HEK293 (cell line): ENCODE data around the gene RPS26.

Source experiments
- CTCF ChIA-PET: fragments of 350-600 bp; formaldehyde crosslinking; extraction: SDS; loops from one replicate; lab custom pipeline; 2021; ENCODE audit warnings: antibody characterized with exemption; lab: Yijun Ruan, JAX
- POLR2A ChIA-PET: fragments of 300-600 bp; formaldehyde crosslinking; extraction: SDS; loops from one replicate; lab custom pipeline; 2020; ENCODE audit warnings: antibody characterized with exemption, inconsistent platforms; lab: Yijun Ruan, JAX
- H3K27ac ChIP-seq: fragments of 200-500 bp; sonication (Bioruptor generic); 2 replicates; pipeline ENCODE4 v1.5.1; 2014; ENCODE audit warnings: low read depth, low read length, control low read depth, inconsistent platforms; ENCODE audit errors: extremely low read depth
- H3K36me3 ChIP-seq, 2 experiments: fragments of 200-500 bp in 1 of 2; sonication (Bioruptor generic) in 1 of 2; 1 replicate in 1 of 2; 2 replicates in 1 of 2; pipeline ENCODE4 v1.5.1; 2014 to 2017; ENCODE audit warnings: inconsistent platforms in 2 of 2, low read length in 2 of 2; ENCODE audit not compliant: control insufficient read depth in 2 of 2, insufficient read depth in 1 of 2
- H3K4me1 ChIP-seq: fragments of 200-500 bp; sonication (Bioruptor generic); 2 replicates; pipeline ENCODE4 v1.5.1; 2014; ENCODE audit warnings: mild to moderate bottlenecking, low read length, inconsistent platforms; ENCODE audit not compliant: control insufficient read depth, insufficient read depth
- H3K4me3 ChIP-seq: 2 replicates; pipeline ENCODE4 v1.5.1; 2011; ENCODE audit warnings: low read depth, mild to moderate bottlenecking, control low read depth, low read length, moderate library complexity
- H3K9me3 ChIP-seq: fragments of 200-500 bp; sonication (Bioruptor generic); 2 replicates; pipeline ENCODE4 v1.5.1; 2014; ENCODE audit warnings: low read depth, low read length, inconsistent platforms; ENCODE audit not compliant: control insufficient read depth, insufficient read depth
- GLIS2 ChIP-seq: fragments of 450-650 bp; formaldehyde crosslinking; IDR thresholded peaks from 2 replicates; pipeline ENCODE4 v1.5.1; 2016; ENCODE audit warnings: missing biosample characterization, missing genetic modification characterization
- OSR2 ChIP-seq: fragments of 450-650 bp; formaldehyde crosslinking; IDR thresholded peaks from 2 replicates; pipeline ENCODE4 v1.5.1; 2016; ENCODE audit warnings: missing biosample characterization, missing genetic modification characterization
- SCRT1 ChIP-seq: fragments of 450-650 bp; formaldehyde crosslinking; IDR thresholded peaks from 2 replicates; pipeline ENCODE4 v1.5.1; 2016; ENCODE audit warnings: missing biosample characterization, missing genetic modification characterization, borderline replicate concordance
- SCRT2 ChIP-seq: fragments of 450-650 bp; formaldehyde crosslinking; IDR thresholded peaks from 2 replicates; pipeline ENCODE4 v1.5.1; 2016; ENCODE audit warnings: missing biosample characterization, missing genetic modification characterization
- ZBTB48 ChIP-seq: fragments of 450-650 bp; formaldehyde crosslinking; IDR thresholded peaks from 2 replicates; pipeline ENCODE4 v1.5.1; 2016; ENCODE audit warnings: missing biosample characterization, missing genetic modification characterization
- ZEB2 ChIP-seq: fragments of 450-650 bp; formaldehyde crosslinking; IDR thresholded peaks from 2 replicates; pipeline ENCODE4 v1.5.1; 2016; ENCODE audit warnings: missing biosample characterization, missing genetic modification characterization
- ZNF24 ChIP-seq: fragments of 450-650 bp; formaldehyde crosslinking; IDR thresholded peaks from 2 replicates; pipeline ENCODE4 v1.5.1; 2016; ENCODE audit warnings: missing biosample characterization, missing genetic modification characterization
- ZNF366 ChIP-seq: fragments of 450-650 bp; formaldehyde crosslinking; conservative IDR thresholded peaks from 2 replicates; pipeline ENCODE4 v1.5.1; 2016; ENCODE audit warnings: missing biosample characterization, missing genetic modification characterization
- ZNF530 ChIP-seq: fragments of 450-650 bp; formaldehyde crosslinking; IDR thresholded peaks from 2 replicates; pipeline ENCODE4 v1.5.1; 2016; ENCODE audit warnings: low read depth, missing biosample characterization, missing genetic modification characterization
- ZNF600 ChIP-seq: fragments of 450-650 bp; formaldehyde crosslinking; IDR thresholded peaks from 2 replicates; pipeline ENCODE4 v1.5.1; 2016; ENCODE audit warnings: missing biosample characterization, missing genetic modification characterization
- ZNF624 ChIP-seq: fragments of 450-650 bp; formaldehyde crosslinking; IDR thresholded peaks from 2 replicates; pipeline ENCODE4 v1.5.1; 2017; ENCODE audit warnings: missing biosample characterization, missing genetic modification characterization
- TF ChIP-seq, protein P1 (sequence below): fragments of 450-650 bp; formaldehyde crosslinking; conservative IDR thresholded peaks from 2 replicates; pipeline ENCODE4 v1.5.1; 2016; ENCODE audit warnings: low read depth, missing biosample characterization, missing genetic modification characterization
- TF ChIP-seq, protein P2 (sequence below): fragments of 450-650 bp; formaldehyde crosslinking; IDR thresholded peaks from 2 replicates; pipeline ENCODE4 v1.5.1; 2016; ENCODE audit warnings: missing biosample characterization, missing genetic modification characterization
- TF ChIP-seq, protein P3 (sequence below): fragments of 450-650 bp; formaldehyde crosslinking; IDR thresholded peaks from 2 replicates; pipeline ENCODE4 v1.5.1; 2016; ENCODE audit warnings: missing biosample characterization, missing genetic modification characterization

Gene RPS26

DNA sequence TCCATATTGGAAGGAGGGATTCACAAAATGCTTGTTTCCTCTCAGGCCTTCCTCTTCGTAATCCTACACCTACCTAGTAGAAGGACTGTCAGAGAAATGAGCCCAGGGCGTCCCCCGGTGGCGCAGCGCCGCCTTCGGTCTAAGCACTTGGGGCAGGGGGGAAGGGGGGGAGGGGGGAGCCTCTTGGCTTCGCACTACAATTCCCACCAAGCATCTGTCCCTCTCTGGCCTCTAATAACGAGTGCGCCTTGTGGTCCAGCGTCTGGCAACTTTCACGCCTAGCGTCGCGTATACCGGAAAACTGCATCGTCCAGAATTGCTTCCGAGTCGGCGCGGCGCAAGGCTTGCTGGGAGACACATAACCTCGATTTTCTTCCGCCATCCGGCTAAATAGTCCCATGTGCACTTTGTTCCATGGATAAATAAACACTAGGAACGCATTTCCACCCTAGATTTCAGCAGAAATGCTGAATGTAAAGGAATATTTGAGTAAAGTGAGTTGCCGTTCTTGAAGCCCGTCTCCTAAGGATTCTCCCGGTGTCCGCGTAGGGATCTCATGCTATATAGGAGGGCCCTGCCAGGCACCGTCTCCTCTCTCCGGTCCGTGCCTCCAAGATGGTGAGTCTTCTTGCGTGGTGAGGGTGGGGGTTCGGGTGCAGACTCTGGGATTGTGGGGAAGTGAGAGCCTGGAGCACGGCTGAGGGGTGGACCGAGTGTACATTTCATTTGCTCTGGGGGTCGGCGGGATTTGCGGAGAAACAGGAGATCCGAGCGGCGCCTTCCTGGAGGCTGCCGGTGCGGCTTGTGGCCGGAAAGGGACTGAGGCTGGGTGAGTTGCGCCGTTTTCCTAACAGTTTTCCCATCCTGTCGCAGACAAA lies at the start of gene RPS26 (continued):
- TF ChIP-seq, protein P1, sequence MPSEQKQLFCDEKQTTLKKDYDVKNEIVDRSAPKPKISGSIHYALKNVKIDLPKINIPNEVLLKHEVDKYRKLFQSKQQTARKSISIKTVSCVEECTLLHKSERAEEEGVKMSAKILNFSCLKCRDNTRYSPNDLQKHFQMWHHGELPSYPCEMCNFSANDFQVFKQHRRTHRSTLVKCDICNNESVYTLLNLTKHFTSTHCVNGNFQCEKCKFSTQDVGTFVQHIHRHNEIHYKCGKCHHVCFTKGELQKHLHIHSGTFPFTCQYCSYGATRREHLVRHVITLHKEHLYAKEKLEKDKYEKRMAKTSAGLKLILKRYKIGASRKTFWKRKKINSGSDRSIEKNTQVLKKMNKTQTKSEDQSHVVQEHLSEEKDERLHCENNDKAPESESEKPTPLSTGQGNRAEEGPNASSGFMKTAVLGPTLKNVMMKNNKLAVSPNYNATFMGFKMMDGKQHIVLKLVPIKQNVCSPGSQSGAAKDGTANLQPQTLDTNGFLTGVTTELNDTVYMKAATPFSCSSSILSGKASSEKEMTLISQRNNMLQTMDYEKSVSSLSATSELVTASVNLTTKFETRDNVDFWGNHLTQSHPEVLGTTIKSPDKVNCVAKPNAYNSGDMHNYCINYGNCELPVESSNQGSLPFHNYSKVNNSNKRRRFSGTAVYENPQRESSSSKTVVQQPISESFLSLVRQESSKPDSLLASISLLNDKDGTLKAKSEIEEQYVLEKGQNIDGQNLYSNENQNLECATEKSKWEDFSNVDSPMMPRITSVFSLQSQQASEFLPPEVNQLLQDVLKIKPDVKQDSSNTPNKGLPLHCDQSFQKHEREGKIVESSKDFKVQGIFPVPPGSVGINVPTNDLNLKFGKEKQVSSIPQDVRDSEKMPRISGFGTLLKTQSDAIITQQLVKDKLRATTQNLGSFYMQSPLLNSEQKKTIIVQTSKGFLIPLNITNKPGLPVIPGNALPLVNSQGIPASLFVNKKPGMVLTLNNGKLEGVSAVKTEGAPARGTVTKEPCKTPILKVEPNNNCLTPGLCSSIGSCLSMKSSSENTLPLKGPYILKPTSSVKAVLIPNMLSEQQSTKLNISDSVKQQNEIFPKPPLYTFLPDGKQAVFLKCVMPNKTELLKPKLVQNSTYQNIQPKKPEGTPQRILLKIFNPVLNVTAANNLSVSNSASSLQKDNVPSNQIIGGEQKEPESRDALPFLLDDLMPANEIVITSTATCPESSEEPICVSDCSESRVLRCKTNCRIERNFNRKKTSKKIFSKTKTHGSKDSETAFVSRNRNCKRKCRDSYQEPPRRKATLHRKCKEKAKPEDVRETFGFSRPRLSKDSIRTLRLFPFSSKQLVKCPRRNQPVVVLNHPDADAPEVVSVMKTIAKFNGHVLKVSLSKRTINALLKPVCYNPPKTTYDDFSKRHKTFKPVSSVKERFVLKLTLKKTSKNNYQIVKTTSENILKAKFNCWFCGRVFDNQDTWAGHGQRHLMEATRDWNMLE, result peak; percentile 99
- peak; percentile 98 for TF ChIP-seq ZBTB48 (tag by site-specific recombination)

DNA sequence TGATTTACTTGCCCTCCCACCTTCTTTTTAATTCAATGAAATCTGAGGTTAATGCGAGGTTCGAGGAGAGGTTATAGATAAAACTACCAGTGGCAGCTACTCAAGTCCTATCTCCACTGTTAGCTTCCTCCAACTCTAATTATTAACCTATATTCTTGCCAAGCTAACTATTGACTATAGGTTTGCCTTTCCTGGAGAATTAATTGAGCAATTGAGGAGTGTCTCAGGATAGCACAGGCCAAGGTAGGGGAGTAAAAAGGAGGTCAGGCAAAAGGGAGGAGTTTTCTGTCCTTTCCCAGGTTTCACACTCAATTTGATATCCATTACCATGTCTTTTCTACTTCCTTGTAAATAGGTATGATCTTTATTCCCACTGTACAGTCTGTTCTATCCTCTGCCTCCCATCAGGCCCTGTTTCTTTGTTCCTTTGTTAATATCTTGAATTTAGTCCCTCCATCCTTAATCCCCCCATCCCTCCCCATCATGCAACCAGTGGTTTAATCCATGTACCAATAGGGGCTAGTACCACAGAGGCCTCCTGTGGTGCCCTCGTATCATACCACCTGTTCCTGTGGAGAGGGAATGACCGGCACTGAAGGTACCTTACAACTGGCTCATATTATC lies 48.4 kb upstream of the RPS26 start:
- H3K27ac ChIP-seq, result no peak overlapping the region
- no peak overlapping the region for H3K4me3 ChIP-seq
- peaks cover 45 to 69% of the 10 kb centered on the region in 2 experiments for H3K36me3 ChIP-seq
- H3K4me1 ChIP-seq, result no peaks in the 10 kb centered on the region; the same call in 1 of the 2 replicates
- ChIA-PET POLR2A (interaction anchor here (0.9 to 1.0 kb wide), 2 partner anchors 9 to 19 kb away, joined by 3 to 4 read pairs; partner anchors contain the start of gene RAB5B), CTCF (interaction anchor here (0.7 to 2.4 kb wide), 4 partner anchors 20 to 128 kb away, joined by 3 to 11 read pairs (median 4); partner anchors contain the start of gene RAB5B)
- TF ChIP-seq, protein P2, sequence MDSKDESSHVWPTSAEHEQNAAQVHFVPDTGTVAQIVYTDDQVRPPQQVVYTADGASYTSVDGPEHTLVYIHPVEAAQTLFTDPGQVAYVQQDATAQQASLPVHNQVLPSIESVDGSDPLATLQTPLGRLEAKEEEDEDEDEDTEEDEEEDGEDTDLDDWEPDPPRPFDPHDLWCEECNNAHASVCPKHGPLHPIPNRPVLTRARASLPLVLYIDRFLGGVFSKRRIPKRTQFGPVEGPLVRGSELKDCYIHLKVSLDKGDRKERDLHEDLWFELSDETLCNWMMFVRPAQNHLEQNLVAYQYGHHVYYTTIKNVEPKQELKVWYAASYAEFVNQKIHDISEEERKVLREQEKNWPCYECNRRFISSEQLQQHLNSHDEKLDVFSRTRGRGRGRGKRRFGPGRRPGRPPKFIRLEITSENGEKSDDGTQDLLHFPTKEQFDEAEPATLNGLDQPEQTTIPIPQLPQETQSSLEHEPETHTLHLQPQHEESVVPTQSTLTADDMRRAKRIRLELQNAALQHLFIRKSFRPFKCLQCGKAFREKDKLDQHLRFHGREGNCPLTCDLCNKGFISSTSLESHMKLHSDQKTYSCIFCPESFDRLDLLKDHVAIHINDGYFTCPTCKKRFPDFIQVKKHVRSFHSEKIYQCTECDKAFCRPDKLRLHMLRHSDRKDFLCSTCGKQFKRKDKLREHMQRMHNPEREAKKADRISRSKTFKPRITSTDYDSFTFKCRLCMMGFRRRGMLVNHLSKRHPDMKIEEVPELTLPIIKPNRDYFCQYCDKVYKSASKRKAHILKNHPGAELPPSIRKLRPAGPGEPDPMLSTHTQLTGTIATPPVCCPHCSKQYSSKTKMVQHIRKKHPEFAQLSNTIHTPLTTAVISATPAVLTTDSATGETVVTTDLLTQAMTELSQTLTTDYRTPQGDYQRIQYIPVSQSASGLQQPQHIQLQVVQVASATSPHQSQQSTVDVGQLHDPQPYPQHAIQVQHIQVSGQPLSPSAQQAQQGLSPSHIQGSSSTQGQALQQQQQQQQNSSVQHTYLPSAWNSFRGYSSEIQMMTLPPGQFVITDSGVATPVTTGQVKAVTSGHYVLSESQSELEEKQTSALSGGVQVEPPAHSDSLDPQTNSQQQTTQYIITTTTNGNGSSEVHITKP (tag by site-specific recombination), result peak; percentile 91
- TF ChIP-seq SCRT2 (peak; percentile 56; the same call in 1 of the 2 replicates), ZNF24 (tag by site-specific recombination) (no peak), SCRT1 (0 out of 2 replicates have a peak, but pooled peaks have one; percentile 15), ZNF366 (peak; percentile 43)
- TF ChIP-seq, protein P3, sequence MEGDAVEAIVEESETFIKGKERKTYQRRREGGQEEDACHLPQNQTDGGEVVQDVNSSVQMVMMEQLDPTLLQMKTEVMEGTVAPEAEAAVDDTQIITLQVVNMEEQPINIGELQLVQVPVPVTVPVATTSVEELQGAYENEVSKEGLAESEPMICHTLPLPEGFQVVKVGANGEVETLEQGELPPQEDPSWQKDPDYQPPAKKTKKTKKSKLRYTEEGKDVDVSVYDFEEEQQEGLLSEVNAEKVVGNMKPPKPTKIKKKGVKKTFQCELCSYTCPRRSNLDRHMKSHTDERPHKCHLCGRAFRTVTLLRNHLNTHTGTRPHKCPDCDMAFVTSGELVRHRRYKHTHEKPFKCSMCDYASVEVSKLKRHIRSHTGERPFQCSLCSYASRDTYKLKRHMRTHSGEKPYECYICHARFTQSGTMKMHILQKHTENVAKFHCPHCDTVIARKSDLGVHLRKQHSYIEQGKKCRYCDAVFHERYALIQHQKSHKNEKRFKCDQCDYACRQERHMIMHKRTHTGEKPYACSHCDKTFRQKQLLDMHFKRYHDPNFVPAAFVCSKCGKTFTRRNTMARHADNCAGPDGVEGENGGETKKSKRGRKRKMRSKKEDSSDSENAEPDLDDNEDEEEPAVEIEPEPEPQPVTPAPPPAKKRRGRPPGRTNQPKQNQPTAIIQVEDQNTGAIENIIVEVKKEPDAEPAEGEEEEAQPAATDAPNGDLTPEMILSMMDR (tag by site-specific recombination), result no peak
- no peaks in the 10 kb centered on the region for H3K9me3 ChIP-seq

DNA sequence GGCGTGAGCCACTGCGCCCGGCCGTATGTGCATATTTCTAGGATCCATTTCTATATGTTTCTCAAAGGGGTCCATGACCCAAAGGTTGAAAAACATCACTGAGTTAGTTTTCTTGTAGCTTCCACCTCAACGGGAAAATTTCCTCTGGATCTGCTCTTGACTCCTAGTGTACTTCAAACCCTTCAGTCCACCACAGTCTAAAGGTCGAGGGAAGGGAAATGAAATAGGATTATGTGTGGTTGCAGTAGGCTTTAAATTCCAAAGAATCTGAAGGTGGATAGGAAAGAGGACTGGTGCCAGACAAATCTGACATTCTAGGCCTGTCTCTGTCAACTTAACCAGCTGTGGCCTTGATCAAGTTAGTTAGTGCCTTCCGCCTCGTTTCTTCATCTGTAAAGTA lies 46.4 kb upstream of the RPS26 start:
- CTCF ChIA-PET, result interaction anchor here (0.5 to 4.8 kb wide), 34 partner anchors 9 to 1670 kb away, joined by 3 to 46 read pairs (median 6); partner anchors contain the start of genes RAB5B, RPL41 and ZC3H10
- no peaks in the 10 kb centered on the region; the same call in 1 of the 2 replicates for H3K4me1 ChIP-seq
- H3K9me3 ChIP-seq, result no peaks in the 10 kb centered on the region
- H3K27ac ChIP-seq, result no peak overlapping the region
- TF ChIP-seq GLIS2 (no peak), ZNF624 (tag by site-specific recombination) (no peak), ZNF530 (tag by site-specific recombination) (no peak), ZEB2 (tag by site-specific recombination) (no peak), ZNF600 (tag by site-specific recombination) (no peak), OSR2 (tag by site-specific recombination) (no peak)
- peaks cover 29 to 50% of the 10 kb centered on the region in 2 experiments for H3K36me3 ChIP-seq
- POLR2A ChIA-PET, result interaction anchor here (0.8 to 3.3 kb wide), 13 partner anchors 9 to 257 kb away, joined by 3 to 48 read pairs (median 4); partner anchors contain the start of genes DNAJC14 and RAB5B
- no peak overlapping the region for H3K4me3 ChIP-seq
